GM12878 (cell line): ENCODE data around the gene TUB. TPM values are rescaled to one million over a fixed set of nuclear protein-coding genes. Genes with fewer than 3 reads are reported as not detected.

Experiments
- ATAC-seq: fragments of 200-7000 bp; cut with Tn5 transposase; 3 replicates; pipeline ENCODE4 v1.9.1; 2020; ENCODE audit warnings: mild to moderate bottlenecking, moderate library complexity
- BruUV-seq: library from RNA; stranded (reverse); fragments of 400-500 nt; replicated peaks from 2 replicates; lab custom pipeline; 2021; lab: Mats Ljungman, UMichigan
- CTCF ChIA-PET: fragments of 300-600 bp; sonication (Branson Sonifier 250); formaldehyde crosslinking; extraction: SDS; loops from one replicate; lab custom pipeline; 2021; ENCODE audit warnings: inconsistent platforms; lab: Yijun Ruan, JAX
- POLR2A ChIA-PET: fragments of 350-600 bp; formaldehyde crosslinking; extraction: SDS; loops from one replicate; lab custom pipeline; 2021; ENCODE audit warnings: inconsistent platforms; lab: Charles Lee
- RAD21 ChIA-PET: fragments of 300-600 bp; sonication (Branson Sonifier 250); formaldehyde crosslinking; loops from one replicate; lab custom pipeline; 2023; ENCODE audit warnings: antibody characterized with exemption; ENCODE audit not compliant: unreplicated experiment; lab: Charles Lee
- SMC1A ChIA-PET: fragments of 300-600 bp; sonication (Branson Sonifier 250); formaldehyde crosslinking; loops from one replicate; lab custom pipeline; 2023; ENCODE audit not compliant: unreplicated experiment, uncharacterized antibody; lab: Charles Lee
- DNase-seq: peaks from one replicate; pipeline ENCODE4 v3.0.0-alpha.2; 2011; ENCODE audit warnings: low read depth, low spot score
- FAIRE-seq: peaks from 3 replicates; lab custom pipeline; 2011; peaks lifted over from hg19 to GRCh38; lab: Jason Lieb, UNC
- H2AFZ ChIP-seq: 2 replicates; pipeline ENCODE4 v1.6.0; 2011; ENCODE audit warnings: low read depth, low read length, control low read depth; ENCODE audit not compliant: control insufficient read depth
- H3K27ac ChIP-seq: 2 replicates; pipeline ENCODE4 v1.5.1; 2011; ENCODE audit warnings: control low read depth; ENCODE audit not compliant: control insufficient read depth, insufficient read depth
- H3K27me3 ChIP-seq, 2 experiments: replicated peaks in 1 of 2; 2 replicates each; pipeline versions ENCODE4 v1.6.0 to v1.6.1; 2011; ENCODE audit warnings: low read length in 1 of 2; ENCODE audit not compliant: control insufficient read depth in 2 of 2, insufficient read depth in 2 of 2
- H3K36me3 ChIP-seq, 2 experiments: 2 replicates each; pipeline ENCODE4 v1.5.1; 2011; ENCODE audit warnings: low read length in 1 of 2; ENCODE audit not compliant: control insufficient read depth in 2 of 2, insufficient read depth in 2 of 2
- H3K4me1 ChIP-seq: 2 replicates; pipeline ENCODE4 v1.6.1; 2011; ENCODE audit warnings: mild to moderate bottlenecking, low read length, moderate library complexity, mixed read lengths; ENCODE audit not compliant: control insufficient read depth, insufficient read depth
- H3K4me2 ChIP-seq: 2 replicates; pipeline ENCODE4 v1.6.0; 2011; ENCODE audit warnings: control low read depth; ENCODE audit not compliant: control insufficient read depth, insufficient read depth
- H3K4me3 ChIP-seq: fragments of 200-600 bp; sonication (generic); 2 replicates; pipeline ENCODE4 v1.5.1; 2016
- H3K79me2 ChIP-seq: 2 replicates; pipeline ENCODE4 v1.6.0; 2011; ENCODE audit warnings: low read length; ENCODE audit not compliant: control insufficient read depth, insufficient read depth
- H3K9ac ChIP-seq: 2 replicates; pipeline ENCODE4 v1.8.0; 2011; ENCODE audit warnings: low read length, control low read depth, mixed read lengths; ENCODE audit not compliant: control insufficient read depth, insufficient read depth
- H3K9me3 ChIP-seq: replicated peaks from 3 replicates; pipeline ENCODE4 v1.5.1; 2011; ENCODE audit warnings: mild to moderate bottlenecking, low read length; ENCODE audit not compliant: control insufficient read depth, insufficient read depth
- H4K20me1 ChIP-seq: 2 replicates; pipeline ENCODE4 v1.6.0; 2011; ENCODE audit not compliant: control insufficient read depth, insufficient read depth
- CEBPZ ChIP-seq: fragments of 150-350 bp; IDR thresholded peaks from 2 replicates; pipeline ENCODE4 v1.6.1; 2016; ENCODE audit warnings: low read depth, low read length
- FOS ChIP-seq: IDR thresholded peaks from 3 replicates; pipeline ENCODE4 v1.6.1; 2011; ENCODE audit warnings: borderline replicate concordance; ENCODE audit not compliant: insufficient read length; ENCODE audit errors: extremely low read depth
- LARP7 ChIP-seq: fragments of 450-650 bp; IDR thresholded peaks from 2 replicates; pipeline ENCODE4 v1.6.1; 2017; ENCODE audit warnings: mild to moderate bottlenecking
- MYB ChIP-seq: fragments of 150-350 bp; IDR thresholded peaks from 2 replicates; pipeline ENCODE4 v1.6.1; 2014; ENCODE audit warnings: mild to moderate bottlenecking, low read depth, low read length, borderline replicate concordance
- NFIC ChIP-seq: IDR thresholded peaks from 2 replicates; pipeline ENCODE4 v1.6.1; 2012; ENCODE audit warnings: low read depth, mild to moderate bottlenecking, inconsistent platforms, low read length, moderate library complexity
- NFYA ChIP-seq: IDR thresholded peaks from 2 replicates; pipeline ENCODE4 v1.6.1; 2011; ENCODE audit warnings: low read depth, mild to moderate bottlenecking, low read length, improper control_type of control experiment, borderline replicate concordance
- NR2F1 ChIP-seq: fragments of 450-650 bp; conservative IDR thresholded peaks from 2 replicates; pipeline ENCODE4 v1.6.1; 2017; ENCODE audit warnings: mild to moderate bottlenecking
- PAX5 ChIP-seq: IDR thresholded peaks from 2 replicates; pipeline ENCODE4 v1.6.1; 2011; ENCODE audit warnings: low read depth, low read length, borderline replicate concordance
- RFX5 ChIP-seq: IDR thresholded peaks from 2 replicates; pipeline ENCODE4 v1.6.1; 2011; ENCODE audit warnings: low read depth, low read length, improper control_type of control experiment
- SIN3A ChIP-seq: IDR thresholded peaks from 2 replicates; pipeline ENCODE4 v1.6.1; 2012; ENCODE audit warnings: low read depth, low read length, improper control_type of control experiment
- SKIL ChIP-seq: fragments of 450-650 bp; IDR thresholded peaks from 2 replicates; pipeline ENCODE4 v1.6.1; 2017; ENCODE audit warnings: mild to moderate bottlenecking, low read depth, inconsistent platforms; ENCODE audit not compliant: poor library complexity, severe bottlenecking
- SREBF1 ChIP-seq: IDR thresholded peaks from 2 replicates; pipeline ENCODE4 v1.6.1; 2012; ENCODE audit warnings: mild to moderate bottlenecking, low read length
- SUZ12 ChIP-seq: fragments of 200-600 bp; sonication (generic); IDR thresholded peaks from one replicate; pipeline ENCODE4 v1.6.1; 2018; ENCODE audit warnings: antibody characterized with exemption, mild to moderate bottlenecking; ENCODE audit not compliant: unreplicated experiment
- TCF7 ChIP-seq: IDR thresholded peaks from 2 replicates; pipeline ENCODE4 v1.6.1; 2014; ENCODE audit warnings: antibody characterized with exemption, borderline replicate concordance
- ZNF687 ChIP-seq: fragments of 450-650 bp; IDR thresholded peaks from 2 replicates; pipeline ENCODE4 v1.6.1; 2017; ENCODE audit warnings: mild to moderate bottlenecking, moderate library complexity
- WGBS: methylation state at CpG from one replicate; pipeline ENCODE4 v1.1.6; 2016; ENCODE audit warnings: low lambda C conversion rate; ENCODE audit not compliant: insufficient replicate concordance, insufficient coverage; ENCODE audit errors: missing lambda C conversion rate; 5-methylcytosine and 5-hydroxymethylcytosine counted together
- in situ Hi-C: fragments of 300-500 bp; cut with MboI; formaldehyde crosslinking; loops from 9 replicates; pipeline ENCODE4 v1.14.3; 2018; ENCODE audit warnings: mixed read lengths
- intact Hi-C: fragments of 100-400 bp; cut with micrococcal nuclease; formaldehyde crosslinking; loops from one replicate; pipeline ENCODE4 v1.14.2; 2022; ENCODE audit not compliant: unreplicated experiment
- polyA plus RNA-seq, 11 experiments: library from polyadenylated mRNA; depleted of rRNA in 4 of 11; unstranded in 6 of 11; stranded (reverse) in 5 of 11; fragments of >200 nt; fragmentation: Nextera tagmentation in 4 of 11; fragmentation: Illumina TruSeq in 1 of 11; extraction: Ambion mirVana in 4 of 11; extraction: Trizol in 1 of 11; gene quantifications; 1 replicate in 1 of 11; 2 replicates in 10 of 11; pipeline versions ENCODE4 v1.2.1 to v1.2.3, GENCODE V29; 2011 to 2016; ENCODE audit warnings: inconsistent platforms in 2 of 11, missing spikeins in 2 of 11, low read depth in 1 of 11
- total RNA-seq, 4 experiments: library from RNA; depleted of rRNA in 3 of 4; stranded (reverse); fragments of >200 nt in 3 of 4; fragmentation: Illumina TruSeq in 1 of 4; extraction: Trizol in 1 of 4; gene quantifications; 2 replicates each; pipeline versions ENCODE4 v1.2.1 to v1.2.3, GENCODE V29; 2013 to 2021

Gene TUB
- total and polyA plus RNA-seq, 10 of the 15 experiments (the other 5 are each of a cell fraction or from before 2014, with no cell fraction given): 0.01 to 0.06 (median 0.03) TPM; not detected in 6

- H3K36me3 ChIP-seq: no peaks in the 10 kb centered on the region; a peak in 1 of 4 replicates
- DNase-seq (no peak), ATAC-seq (no peak), FAIRE-seq (no peak)
- no peak overlapping the region for H3K4me3 ChIP-seq
- BruUV-seq: no TSS peak
- H3K4me2 ChIP-seq: no peak overlapping the region
- 40% methylated on average over 8 of the region's 8 CpGs for WGBS
- CTCF ChIA-PET: interaction anchor here (2.1 kb wide), 1 partner anchor 28 kb away, joined by 9 read pairs; no protein-coding TSS in a partner anchor
- no peak overlapping the region for H3K9ac ChIP-seq
- intact Hi-C loops (no loop called here), in situ Hi-C loops (no loop called here)
- no peaks in the 10 kb centered on the region for H3K79me2 ChIP-seq
- H3K4me1 ChIP-seq: no peaks in the 10 kb centered on the region
- SMC1A ChIA-PET: interaction anchor here (1.2 kb wide), 1 partner anchor 28 kb away, joined by 4 read pairs; no protein-coding TSS in a partner anchor
- no peaks in the 10 kb centered on the region for H4K20me1 ChIP-seq
- H3K27ac ChIP-seq: no peak overlapping the region
- H3K9me3 ChIP-seq: no peaks in the 10 kb centered on the region
- no peaks in the 10 kb centered on the region for H3K27me3 ChIP-seq
- RAD21 ChIA-PET: no interaction called here
- POLR2A ChIA-PET: no interaction called here
- no peak overlapping the region for H2AFZ ChIP-seq
- TF ChIP-seq SKIL (no peak), NFIC (no peak), LARP7 (no peak), RFX5 (no peak), SREBF1 (no peak), NR2F1 (no peak), SIN3A (no peak), NFYA (no peak), PAX5 (no peak), TCF7 (no peak), SUZ12 (no peak), FOS (no peak), MYB (no peak), CEBPZ (no peak), ZNF687 (no peak)
Observed at GRCh38 chr11:8126649-8127289, 45.8 kb downstream of the TUB start.
